Measurements from ENCODE around the gene VKORC1.
A peak's percentile ranks its signal among the peaks of the same experiment; 100 is the strongest.
"Not testable (repeated sequence)": the region's sequence is repeated elsewhere in the genome, so short reads cannot be mapped to it uniquely, and the experiment has no call there.

VKORC1 gene

DNA sequence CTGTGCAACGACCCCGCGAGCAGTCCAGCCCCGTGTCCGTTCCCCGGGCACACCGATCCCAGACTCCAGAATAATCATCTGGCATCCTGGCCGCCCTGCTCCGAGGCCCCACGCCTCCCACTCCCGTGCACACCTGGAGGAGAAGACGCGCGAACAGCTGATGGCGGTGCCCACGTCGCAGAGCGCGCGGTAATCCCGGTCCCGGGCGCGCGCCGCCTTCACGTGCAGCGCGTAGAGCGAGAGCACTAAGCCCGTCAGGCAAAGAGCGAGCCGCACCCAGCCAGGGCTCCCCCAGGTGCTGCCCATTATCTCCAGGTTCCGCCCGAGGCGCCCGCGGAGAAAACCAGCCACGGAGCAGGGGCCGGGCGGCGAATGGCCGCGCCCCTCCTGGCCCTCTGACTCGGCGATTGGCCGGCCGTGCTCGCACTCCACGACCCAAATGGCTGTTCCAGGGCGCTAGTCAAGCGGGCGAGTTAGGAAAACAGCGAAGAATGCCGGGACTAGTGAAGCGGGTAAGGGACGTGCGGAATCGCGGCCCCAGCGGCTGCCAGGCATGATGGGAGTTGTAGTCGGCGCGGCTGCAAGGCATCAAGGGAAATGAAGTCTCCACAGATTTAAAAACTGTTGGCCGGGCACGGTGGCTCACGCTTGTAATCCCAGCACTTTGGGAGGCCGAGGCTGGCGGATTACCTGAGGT lies at the start of gene VKORC1:
TSS of gene VKORC1 (minus strand) at position 374 of the 697 bp plus-strand sequence. CDS start at position 306, 68 bp downstream.
- peak; percentile 39 to 96 (median 87) for DNase-seq

DNA sequence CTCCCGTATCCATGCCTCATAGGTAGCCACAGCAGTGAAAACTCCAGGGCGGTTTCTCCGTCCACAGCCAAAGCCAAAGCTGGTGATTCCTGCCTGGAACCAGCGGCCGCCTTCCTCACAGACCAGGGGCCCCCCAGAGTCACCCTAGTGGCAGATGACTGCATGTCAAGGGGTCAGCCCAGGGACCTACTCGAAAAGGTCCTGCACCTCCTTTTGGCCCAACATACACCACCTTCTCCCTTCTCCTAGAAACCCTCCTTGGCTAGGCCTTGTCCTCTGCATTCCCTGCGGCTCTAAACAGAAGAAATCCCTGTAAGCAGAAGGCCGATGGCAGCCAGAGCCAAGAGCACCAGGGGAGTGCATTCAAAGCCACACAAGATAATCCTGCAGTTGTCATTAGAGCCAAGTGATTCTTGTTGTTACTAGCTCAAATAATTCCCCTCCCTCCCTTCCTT lies 49.1 kb upstream of the VKORC1 start:
- no peak for DNase-seq

DNA sequence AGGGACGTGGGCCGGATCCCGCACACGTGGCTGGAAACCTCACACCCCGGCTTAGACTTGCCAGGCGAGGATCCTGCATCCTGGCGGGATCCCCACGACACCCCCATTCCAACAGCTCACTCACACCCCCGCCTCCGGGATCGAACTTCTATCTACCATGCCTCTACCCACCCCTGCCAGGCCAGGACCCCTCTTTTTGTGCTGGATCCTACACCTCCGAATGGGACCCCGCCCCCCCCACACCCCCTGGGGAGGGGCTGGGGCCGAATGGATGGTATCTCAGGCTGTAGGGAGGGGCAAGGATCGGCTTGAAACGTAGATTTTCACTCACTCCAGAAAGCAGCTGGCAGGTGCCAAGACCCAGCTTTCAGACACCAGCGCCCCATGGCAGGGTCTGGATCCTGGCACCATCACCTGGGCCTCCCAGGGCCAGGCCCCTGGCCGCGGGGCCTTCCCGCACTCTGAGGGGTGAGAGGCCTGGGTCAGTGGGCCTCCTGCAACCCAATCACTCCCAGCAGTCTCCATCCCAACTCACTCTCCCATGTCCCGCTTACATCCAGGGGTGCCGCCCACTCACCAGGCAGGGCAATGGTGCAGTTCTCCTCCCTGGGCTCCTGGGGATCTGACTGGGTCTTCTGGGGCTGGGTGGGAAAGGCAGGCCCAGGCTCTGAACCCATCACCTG lies 48.6 kb upstream of the VKORC1 start:
- no peak for DNase-seq

DNA sequence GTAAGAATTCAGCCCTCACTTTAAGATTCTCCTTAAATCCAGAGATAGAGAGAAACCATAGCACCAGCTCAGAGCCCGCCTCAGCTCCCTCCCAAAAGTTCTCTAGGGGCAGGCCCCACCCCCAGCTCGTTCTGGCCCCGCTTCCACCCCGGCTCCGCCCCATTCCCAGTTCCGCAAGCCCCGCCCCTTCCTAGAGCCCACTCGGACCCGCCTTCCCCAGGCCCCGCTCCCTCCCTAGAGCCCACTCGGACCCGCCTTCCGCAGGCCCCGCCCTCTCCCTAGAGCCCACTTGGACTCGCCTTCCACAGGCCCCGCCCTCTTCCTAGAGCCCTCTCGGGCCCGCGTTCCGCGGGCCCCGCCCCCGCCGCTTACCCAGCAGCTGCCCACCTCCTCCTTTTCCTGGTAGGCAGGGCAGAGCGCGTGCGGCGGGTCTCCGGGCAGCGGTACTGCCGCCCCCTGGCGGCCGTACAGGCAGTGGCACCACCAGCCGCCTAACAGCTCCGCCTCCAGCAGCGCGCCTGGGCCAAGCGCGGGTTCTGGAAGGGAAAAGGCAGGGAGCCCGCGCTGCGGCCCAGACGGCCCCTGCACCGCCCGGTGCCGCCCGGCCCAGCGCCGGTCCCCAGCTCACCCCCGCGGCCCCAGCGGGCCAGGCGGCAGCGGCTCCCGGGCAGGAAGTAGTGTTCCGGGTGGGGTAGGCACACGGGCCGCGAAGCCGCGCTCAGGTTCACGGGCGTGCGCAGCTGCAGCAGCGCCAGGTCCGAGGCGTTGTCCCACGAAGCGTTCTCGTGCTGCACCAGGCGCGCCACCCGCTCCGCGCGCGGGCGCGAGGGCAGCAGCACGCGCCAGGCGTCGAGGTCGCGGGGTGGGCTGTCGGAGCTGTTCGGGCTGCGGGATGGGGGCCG lies 47.8 kb upstream of the VKORC1 start:
- DNase-seq, result peak; percentile 62 to 99 (median 96)

DNA sequence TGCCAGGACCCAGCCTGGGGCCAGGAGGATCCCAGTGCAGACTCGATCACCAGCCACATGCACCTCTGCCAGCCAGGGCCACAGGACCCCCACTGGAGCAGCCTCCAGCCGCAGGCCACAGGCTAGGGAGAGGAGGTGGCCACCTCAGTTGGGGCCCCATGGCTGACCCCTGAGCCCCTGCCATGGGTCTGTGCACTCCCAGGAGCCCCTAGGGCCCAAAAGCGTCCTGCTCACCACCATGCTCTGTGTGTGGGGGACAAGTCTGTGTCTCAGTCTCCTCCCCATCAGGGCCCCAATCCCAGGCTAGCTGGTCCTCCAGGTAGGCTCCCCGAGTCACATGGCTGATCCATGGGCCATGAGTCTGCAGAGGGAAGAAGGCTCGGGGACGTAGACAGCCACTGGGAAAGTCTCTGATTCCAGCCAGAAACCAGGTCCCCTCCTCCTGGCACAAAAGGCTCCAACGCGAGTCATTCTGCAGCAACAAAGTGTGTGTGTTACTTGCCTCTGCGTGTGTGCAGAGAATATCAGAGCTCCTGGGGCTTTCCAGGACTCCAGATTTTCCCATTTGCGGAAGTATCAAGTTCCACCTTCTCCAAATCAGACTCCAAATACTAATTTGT lies 47.0 kb upstream of the VKORC1 start:
- DNase-seq, result peak in 10 of 51 donors; percentile 33 to 54 (median 40)

DNA sequence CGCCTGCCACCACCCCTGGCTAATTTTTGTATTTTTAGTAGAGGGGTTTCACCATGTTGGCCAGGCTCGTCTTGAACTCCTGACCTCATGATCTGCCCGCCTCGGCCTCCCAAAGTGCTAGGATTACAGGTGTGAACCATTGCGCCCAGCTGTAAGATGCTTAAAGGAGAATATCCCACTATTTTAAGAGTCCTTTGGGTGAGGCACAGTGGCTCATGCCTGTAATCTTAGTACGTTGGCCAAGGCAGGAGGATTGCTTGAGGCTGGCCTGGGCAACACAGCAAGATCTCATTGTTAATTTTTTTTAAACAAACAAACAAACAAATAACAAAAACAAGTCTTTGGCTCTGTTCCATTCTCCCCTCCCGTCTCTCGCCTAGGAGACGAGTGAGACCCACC lies 46.5 kb upstream of the VKORC1 start:
- not testable (repeated sequence) for DNase-seq

DNA sequence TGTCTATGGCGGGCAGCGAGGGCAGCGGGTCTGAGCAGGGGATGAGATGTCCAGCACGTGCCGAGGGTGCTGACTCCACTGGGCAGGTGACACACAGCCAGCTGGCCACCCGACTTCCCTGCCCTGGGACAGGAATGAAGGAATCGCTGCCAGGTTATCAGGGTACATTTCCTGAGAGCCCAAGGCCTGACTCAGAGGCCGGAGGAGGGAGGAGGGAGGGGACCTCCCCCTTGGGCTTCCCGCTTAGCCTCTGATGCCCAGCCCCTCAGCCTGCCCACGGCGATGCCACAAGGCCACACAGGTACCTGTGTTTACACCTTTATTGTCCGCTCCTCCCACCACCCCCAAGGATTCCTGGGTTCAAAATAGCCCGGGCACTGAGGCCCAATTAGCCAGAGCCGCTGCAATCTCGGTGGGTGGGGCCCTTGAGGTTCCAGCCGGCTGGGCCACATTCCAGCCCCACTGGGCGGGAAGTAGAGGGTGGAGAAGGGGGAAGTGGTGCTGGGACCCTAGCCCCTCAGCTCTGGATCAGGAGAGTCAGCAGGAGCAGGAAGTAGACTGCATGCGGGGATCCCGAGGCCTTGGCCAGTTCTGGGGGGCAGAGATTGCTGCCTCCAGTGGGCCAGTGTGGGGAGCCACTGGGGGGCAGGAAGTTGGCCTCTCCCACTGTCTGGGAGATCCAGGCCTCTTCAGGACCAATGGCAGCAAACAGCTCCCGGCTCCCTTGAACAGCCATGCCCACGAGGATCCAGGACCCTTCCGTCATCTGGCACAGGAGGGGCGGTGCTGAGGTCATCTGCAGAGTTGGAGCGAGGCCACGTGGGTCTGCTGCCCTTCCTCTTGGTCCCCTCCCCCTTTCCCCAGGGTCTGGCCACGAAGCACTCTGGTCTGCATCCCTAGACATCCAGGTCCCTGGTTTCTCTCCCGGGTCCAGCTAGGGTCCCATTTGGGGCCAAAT lies 44.3 kb upstream of the VKORC1 start:
- DNase-seq, result no peak

DNA sequence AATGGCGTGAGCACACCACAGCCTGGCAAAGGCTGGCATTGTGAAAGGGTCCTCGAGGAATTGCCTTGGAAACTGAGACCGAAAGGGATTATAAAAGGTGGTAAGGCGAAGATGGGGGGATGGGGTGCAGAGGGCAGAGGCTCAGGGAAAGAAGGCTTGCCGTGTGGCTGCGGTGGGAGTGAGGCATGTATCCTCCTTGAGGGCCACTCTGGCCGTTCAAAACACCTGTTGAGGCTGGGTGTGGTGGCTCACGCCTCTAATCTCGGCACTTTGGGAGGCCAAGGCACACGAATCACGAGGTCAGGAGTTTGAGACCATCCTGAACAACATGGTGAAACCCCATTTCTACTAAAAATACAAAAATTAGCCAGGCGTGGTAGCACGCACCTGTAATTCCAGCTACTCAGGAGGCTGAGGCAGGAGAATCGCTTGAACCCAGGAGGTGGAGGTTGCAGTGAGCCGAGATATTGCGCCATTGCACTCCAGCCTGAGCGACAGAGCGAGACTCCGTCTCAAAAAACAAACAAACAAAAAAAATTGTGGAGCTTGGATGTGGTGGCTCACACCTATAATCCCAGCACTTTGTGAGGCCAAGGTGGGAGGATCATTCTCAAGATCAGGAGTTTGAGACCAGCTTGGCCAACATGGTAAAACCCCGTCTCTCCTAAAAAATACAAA lies 42.4 kb upstream of the VKORC1 start:
- DNase-seq, result not testable (repeated sequence)

DNA sequence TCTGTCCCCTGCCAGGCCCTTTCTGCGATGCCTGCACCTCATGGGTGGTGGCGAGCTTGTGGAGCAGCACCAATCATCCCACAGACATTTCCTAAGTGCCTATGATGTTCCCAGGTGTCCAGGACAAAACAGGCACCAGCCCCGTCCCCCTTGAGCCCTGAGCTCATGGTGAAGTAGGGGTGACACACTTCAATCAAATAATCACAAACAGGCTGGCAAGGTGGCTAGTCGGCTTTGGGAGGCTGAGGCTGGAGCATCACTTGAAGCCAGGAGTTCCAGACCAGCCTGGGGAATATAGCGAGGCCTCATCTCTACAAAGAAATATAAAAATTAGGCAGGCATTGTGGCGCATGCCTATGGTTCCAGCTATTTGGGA lies 41.7 kb upstream of the VKORC1 start:
- DNase-seq, result no peak

DNA sequence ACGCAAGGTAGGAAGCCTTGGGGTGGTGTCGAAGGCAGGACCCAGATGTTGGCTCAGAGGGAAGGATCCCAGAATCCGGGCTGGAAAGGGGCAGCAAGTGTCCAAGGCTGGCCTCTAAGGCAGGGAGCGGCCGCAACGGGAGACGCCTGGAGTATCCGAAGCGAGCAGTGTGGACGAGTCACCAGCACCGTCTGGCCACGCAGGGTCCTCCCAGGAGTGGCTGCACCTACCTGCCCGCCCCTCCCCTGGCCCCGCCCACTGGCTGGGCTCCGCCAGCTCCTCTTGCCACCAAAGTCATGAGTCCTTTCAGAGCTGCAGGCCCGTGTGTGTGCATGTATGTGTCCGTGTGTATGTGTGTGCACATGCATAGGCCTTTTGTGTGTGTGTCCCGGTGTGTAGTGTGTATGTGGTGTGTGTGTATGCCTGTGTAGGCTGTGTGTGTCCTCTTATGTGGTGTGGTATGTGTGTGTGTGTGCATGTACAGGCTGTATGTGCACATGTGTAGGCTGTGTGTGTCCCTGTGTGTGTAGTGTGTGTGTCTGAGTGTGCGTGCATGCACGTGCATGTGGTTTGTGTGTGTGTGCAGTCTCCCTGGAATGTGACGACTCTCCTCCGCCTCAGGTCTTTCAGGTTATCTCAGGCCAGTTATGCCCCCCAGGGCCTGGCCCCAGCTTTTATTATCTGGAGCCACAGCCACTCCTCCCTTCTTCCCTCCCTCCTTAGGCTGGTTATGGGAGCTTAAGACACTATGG lies 41.1 kb upstream of the VKORC1 start, which contains the start of gene PRSS8:
TSS of gene PRSS8 (minus strand) at position 193 of the 752 bp plus-strand sequence. CDS start 229 bp downstream, outside the sequence.
- no peak for DNase-seq

DNA sequence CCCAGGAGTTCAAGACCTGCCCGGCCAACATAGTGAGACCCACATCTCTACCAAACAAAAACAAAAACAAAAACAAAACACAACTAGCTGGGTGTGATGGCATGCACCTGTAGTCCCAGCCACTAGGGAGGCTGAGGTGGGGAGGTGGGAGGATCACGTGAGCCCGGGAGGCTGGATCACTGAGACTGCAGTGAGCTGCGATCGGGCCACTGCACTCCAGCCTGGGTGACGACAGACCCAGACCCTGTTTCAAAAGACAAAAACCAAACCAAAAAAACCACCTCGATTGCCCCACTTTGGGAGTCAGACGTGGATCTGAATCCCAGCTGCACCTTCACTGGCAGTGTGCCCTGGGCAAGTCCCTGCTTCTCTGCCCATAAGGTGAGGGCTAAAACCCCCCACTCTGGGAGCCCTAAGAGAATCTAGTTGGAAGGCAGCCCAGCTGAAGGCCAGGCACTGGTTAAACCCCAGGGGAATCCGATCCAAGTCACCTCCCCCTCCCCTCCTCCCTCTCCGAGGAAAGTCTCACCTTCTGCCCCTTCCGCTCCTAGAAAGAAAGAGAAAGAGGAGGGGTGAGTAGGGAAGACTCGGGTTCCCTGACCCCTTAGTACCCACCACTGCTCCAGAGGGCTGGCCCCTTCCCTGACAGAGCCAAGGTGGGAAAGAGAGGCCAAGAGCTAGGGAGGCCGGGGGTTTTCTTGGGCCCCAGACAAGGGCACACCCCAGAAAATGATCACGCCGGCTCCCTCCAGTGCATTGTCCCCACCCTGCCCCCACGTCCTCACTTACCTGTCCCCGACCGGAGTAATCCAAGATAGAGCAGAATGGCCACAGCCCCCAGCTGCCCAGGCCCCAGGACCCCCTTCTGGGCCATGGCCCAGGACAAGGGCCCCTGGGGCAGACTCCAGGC lies 40.3 kb upstream of the VKORC1 start:
- no peak for DNase-seq

DNA sequence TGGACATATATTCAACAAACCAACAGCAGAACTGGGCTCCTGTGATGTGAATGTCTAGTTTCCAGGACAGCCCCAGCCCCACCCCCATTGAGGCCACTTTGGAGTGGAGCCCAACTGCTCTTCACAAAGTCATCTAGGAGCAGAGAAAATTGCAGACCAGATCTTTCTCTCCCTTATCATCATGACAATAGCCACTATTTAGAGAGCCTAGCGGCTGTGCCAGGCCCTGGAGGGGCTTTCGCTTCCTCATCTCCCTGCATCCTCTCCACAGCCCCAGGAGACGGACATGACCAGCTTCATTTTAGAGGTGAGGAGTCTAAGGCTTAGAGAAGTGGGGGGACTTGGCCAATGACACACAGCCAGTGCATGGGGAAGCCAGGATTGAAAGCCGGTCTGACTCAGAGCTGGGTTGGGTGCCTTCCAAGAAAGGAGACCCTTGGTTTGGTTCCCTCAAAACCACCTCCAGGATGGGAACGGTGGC lies 39.5 kb upstream of the VKORC1 start:
- DNase-seq, result peak in 5 of 51 donors; percentile 8 to 32 (median 12)

DNA sequence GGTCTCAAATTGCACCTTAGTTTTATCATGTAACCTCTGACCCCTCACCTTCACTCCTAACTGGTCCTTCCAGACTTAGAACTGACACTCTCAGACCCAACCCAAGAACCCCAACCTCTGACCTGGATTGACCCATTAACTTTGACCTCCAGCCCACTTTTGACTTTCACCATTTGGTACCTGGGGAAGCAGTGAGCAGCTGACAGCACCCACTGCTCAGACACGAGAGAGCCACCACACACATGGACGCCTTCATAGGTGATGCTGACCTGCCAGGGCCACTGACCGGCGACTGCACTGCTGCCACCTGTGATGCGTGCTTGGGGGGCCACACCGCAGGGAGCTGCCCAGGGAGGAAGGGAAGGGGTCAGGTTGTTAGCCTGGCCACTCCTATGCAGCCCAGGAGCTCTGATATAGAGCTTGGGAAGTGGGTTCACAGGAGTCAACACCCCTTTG lies 38.5 kb upstream of the VKORC1 start:
- no peak for DNase-seq

DNA sequence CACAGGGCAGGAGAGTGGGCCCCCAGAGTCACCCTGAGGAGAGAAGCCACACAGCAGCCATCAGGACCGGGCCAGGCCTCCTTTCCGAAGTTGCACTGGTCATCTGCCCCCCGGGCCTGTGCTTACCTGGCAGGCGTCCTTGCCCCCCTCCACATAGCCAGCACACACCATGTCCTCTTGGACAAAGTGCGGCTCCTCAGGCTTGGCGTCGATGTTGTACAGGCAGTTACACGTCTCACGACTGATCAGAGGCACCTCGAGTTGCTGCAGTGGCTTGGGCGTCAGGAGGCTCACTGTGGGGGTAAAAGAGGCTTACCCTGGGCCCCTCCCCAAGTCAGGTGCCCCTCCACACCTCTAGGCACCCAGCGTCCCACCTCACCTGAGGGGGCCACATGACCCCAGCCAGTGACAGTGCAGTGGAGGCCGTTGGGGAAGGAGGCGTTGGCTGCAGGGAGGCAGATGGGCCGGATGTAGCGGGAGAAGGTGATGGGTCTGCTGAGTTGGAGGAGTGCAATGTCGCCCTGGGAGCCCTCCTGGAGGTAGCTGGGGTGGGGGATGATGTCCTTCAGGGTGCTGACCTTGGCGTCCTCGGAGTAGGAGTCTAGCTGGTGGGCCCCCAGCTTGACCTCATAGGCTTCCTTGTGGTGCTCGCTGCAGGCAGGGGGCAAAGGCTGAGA lies 37.8 kb upstream of the VKORC1 start:
- DNase-seq, result no peak

DNA sequence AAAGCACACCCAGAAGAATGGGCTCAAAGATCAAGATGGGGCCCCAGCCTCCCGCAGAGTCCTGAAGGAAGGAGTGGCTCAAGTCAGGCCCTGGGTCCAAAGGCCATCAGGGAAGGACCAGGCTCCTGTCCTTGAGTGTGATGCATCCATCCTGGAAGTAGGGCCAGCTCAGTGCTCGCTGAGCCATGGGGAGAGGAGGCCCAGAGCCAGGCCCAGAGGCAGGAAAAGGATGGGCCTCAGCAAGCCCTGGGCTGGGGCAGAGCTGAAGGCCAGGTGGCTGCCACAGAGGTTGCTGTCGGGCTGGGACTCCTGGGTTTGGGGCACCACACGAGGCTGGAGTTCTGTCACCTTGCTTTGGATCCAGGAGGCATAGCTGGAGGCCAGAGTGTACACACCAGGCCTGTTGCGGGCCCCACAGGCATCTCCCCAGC lies 37.3 kb upstream of the VKORC1 start:
- no peak for DNase-seq

DNA sequence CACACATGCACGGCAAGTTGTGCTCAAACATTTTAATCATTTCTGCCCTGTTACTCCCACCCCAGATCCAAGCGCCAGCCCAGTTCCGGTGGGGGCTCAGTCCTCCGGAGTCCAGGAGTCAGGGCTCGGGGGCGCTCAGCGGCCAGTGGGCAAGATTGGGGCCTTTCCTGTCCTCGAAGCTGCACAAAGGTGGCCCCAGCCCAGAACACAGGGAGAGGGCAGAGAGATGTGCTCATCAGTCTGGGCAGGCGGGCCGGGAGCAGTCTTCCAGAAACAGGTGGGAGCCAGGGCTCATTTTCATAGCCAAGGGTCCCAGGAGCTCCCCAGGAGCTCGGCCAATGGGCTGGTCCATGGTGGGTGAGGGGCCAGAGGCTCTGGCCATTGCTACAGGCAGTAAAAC lies 36.8 kb upstream of the VKORC1 start:
- no peak for DNase-seq

DNA sequence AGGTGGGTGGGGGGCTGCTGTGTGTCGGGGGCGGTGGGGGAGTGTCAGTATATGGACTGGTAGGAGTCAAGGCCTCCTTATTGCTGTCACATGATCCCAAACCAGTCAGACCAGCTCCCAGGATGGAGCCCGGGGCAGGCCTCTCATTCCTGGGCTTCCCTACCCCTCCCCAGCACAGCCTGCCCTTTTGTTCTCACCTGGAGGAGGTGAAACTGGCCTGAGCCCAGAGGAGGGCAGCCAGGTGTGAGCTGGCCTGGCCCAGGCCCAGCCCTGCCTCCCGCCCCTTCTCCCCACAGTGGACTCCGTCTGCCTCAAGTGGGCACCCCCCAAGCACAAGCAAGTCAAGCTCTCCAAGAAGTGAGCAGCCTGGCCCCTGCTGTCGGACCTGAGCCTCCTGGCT lies 36.3 kb upstream of the VKORC1 start:
- DNase-seq, result no peak

All from hypothalamus (tissue), 51 donors.